ENCODE data around the gene AXIN1.
A peak's percentile ranks its signal among the peaks of the same experiment; 100 is the strongest.
"Not testable (repeated sequence)": the region's sequence is repeated elsewhere in the genome, so short reads cannot be mapped to it uniquely, and the experiment has no call there.

The AXIN1 gene

DNA sequence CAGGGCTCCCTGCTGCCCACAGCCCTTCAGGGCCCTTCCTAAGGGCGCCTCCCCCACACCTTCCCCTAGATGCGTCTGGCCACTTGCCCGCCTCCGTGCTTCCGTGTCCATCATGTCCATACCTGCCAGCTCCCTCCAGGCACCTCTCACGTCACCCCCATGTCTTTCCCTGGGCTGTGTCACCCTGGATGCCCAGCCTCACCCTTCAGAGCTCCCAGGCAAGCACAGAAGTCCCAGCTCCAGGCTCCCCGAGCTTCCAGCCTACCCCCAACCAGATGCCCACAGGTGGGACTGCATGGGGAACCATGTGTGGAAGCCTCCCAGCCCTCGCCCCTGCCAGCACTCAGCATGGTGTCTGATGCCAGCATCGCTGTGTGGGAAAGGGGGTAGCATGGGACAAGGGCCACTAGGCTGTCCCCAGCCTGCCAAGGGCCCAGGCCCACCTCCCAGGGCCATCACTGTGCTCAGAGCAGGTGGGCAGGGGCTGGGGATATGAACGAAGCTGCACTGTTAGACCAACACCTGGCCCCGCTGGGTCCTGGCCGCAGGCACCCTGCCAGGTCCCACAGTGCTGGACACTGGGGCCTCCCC is 1.9 kb upstream of the AXIN1 start:
- DNase-seq (ENCODE audit: low spot score), result no peak

DNA sequence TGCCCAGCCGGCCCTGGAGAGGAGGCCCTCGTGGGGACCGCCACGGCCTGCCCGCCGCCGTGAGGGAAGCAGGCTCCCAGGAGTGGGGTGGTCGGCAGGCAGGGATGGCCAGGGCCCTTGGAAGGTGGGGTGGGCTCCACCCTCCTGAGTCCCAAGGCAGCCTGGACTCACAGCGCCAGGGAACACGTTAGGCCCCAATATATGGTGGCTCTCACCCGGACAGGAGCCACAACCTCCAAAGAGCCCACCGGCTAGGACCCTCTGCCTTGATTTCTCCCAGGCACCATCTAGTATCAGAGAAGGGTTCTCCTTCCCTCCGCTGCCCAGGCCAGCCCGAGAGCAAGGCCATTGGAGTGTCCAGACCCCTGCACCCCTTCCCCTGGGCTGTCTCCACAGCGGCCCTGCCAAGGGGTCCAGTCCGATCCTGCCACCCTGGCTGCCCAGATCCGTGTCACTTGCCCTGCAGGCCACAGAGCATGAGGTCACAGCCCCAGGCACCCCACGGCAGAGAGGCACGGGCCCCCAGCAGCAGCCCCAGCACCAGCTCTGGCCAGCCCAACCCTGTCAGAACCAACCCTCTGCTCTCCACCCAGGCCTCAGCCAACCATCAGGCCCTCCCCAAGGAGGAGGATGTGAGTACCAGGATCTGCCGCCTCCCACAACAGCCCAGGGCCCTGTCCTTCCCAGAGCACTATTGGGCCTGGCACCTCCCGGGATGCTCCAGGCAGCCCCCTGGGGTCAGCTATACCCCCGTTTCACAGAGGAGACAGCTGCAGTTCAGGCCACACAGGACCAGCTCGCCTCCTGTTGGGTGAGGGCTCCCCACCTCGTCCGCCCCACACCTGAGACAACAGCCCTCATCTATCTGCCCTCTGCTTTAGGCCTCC is 1.1 kb upstream of the AXIN1 start:
- peak; percentile 19 for DNase-seq (ENCODE audit: low spot score)

DNA sequence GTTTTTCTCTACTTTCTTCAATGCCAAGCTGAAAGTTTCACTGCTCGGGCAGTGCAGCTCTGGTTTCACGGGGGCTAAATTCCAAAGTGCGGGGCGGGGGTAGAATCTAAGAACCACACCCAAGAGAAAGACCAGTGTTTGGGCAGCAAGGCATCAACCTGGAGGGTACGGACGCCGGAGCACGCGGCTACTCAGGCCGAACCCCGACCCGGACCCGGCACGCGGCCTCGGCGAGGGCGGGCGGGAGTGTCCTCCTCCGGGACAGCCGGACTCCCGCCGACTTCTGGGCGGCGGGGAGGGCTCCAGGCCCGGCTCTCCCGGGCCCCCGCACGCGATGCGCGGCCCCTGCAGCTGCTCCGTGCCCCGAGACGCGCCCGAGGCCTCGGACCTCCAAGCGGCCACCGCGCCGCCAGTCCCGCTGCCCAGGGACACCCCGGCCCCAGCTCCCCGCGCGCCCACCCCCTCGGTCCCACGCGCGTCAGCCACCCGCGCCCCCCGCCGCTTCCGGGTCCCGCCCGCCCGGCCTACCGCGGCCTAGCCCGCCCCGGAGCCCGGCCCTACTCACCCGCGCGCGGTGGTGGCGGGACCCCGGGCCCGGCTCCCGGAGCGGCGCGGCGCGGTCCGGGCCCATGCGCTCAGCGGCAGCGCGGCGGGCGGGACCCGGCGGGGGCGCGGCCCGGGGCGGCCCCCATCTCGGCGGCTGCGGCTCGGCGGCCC is 561 bp downstream of the AXIN1 start:
- peak; percentile 17 for DNase-seq (ENCODE audit: low spot score)

DNA sequence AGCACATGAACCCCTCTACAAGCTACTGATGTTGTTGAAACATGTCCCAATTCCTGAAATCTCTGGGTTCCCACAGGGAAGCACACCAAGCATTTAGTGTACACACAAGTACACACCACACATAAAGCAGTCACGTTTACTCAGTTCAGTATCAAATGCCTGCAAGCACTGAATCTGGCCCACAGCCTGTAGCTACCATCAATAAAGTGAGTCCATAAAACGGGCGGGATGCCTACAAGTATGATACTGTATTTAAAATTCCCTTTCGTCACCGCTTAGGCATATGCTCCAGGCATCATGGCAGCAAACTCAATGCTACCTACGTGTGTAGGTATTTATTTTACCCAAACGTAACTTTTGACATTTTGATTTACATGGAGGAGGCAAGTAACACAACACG is 2.3 kb downstream of the AXIN1 start:
- DNase-seq (ENCODE audit: low spot score), result no peak

DNA sequence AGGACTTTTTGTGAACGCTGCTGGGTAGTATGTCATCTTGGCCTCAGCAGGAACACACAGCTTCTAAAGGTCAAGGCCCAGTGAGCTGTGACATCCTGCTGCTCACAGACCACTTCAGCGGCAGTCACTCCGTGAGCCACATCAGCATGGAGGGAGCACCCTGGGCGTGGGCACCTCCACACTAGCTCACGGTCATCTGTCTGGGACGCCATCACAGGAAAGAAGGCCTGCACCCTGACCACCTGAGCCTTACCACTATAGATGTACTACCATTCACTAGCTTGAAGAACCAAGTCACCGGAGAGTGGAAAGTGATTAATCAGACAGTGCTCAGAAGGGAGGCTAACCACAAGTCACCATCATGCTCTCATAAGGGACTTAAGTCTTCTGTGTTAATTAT is 3.3 kb downstream of the AXIN1 start:
- no peak for DNase-seq (ENCODE audit: low spot score)

DNA sequence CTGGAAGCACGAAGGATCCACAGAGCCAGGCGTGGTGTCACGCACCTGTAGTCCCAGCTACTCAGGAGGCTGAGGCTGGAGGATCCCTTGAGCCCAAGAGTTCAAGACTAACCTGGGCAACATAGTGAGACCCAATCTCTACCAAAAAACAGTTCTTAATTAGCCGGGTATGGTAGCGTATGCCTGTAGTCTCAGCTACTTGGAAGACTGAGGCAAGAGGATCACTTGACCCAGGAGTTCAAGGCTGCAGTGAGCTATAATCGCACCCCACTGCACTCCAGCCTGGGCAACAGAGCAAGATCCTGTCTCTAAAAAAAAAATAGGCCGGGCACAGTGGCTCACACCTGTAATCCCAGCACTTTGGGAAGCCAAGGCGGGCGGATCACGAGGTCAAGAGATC is 4.0 kb downstream of the AXIN1 start:
- not testable (repeated sequence) for DNase-seq (ENCODE audit: low spot score)

DNA sequence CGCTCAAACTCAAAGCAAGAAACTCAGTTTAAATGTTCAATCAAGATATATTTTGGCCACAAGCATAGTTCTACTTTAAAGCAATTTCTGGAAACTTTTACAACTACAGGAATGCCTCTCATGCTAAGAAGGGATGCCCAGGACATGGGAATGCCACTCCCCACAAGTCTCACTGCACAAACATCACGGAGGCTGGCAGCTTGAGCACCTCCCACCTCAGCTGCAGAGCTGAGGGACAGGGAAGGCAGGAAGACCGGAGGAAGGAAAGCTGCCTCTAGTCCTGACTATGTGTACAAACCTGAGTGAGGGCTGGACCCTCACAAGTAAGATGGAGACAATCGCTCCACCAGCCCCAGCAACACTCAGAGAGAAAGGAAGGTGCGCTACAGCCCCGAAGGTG is 5.3 kb downstream of the AXIN1 start:
- DNase-seq (ENCODE audit: low spot score), result no peak

DNA sequence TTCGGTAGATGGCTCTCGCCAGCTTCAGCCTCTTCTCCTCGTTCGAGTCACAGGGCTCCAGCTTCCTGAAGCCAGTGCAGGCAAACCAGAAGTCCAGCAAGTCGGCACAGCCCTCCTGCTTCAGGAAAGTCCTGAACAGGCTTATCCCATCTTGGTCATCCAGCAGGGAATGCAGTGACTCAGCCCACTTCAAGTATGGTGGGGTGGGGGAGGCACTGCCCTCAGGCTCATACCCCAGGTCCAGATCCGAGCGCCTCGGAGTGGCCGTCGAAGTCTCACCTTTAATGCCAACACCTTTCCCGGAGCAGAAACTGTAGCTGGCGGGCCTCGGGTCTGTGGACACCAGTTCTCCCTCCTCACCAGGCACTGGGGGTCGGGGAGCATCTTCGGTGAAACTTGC is 5.9 kb downstream of the AXIN1 start:
- DNase-seq (ENCODE audit: low spot score), result no peak

DNA sequence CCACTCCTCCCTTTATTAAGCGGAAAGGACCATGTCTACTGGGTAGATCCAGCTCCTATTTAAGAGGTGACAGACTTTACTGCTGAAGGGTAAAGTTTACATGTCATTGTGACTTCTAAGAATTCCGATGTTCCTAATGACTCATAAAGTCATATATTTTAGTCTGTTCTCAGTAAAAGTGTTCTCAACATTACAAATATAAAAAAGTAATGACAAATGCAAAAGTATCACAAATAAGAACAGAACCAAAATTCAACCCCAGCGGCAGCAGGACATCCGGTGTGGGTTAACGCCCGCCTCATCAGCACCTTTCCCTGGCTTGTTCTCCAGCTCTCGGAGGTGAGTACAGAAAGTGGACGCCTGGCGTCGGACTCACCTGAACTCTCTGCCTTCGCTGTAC is 6.8 kb downstream of the AXIN1 start:
- no peak for DNase-seq (ENCODE audit: low spot score)

DNA sequence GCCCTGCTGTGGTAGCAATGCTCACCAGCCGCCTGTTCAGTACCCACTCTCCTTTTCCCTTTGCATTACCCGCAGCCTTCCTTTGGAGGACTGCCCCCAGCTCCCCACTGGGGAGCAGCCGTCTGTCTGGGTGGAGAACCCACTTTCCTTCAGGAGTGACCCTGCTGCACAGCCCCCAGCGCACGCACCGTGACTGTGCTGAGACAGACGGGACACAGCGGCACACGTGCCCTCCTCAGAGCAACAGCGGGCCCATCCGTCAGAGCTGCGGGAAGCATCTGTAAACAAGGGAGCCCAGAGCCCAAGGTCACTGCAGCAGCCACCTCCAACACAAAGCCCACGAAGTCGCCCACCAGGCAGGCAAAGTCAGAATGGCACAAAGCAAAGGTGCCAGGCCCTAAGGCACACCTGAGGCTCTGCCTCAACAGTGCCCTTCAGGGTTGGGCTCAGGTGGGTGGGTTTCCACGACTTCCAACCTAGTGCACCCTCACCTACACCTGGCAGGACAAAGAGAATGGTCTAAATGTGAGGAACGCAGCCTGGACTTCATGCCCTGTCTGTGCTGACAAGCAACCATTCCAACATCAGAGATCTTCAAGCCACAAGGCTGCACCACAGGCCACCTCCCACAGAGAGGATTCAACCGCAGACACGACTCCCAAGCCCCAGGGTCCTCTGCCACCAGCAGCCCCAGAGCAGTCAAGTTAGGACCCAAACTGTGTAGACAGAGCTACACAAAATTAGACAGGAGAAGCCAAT is 9.9 kb downstream of the AXIN1 start:
- DNase-seq (ENCODE audit: low spot score), result no peak

DNA sequence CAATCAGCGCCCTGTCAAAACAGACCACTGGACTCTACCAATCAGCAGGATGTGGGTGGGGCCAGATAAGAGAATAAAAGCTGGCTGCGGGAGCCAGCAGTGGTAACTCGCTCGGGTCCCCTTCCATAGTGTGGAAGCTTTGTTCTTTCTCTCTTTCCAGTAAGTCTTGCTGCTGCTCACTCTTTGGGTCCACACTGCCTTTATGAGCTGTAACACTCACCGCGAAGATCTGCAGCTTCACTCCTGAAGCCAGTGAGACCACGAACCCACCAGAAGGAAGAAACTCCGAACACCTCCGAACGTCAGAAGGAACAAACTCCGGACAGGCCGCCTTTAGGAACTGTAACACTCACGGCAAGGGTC is 10.6 kb downstream of the AXIN1 start:
- not testable (repeated sequence) for DNase-seq (ENCODE audit: low spot score)

DNA sequence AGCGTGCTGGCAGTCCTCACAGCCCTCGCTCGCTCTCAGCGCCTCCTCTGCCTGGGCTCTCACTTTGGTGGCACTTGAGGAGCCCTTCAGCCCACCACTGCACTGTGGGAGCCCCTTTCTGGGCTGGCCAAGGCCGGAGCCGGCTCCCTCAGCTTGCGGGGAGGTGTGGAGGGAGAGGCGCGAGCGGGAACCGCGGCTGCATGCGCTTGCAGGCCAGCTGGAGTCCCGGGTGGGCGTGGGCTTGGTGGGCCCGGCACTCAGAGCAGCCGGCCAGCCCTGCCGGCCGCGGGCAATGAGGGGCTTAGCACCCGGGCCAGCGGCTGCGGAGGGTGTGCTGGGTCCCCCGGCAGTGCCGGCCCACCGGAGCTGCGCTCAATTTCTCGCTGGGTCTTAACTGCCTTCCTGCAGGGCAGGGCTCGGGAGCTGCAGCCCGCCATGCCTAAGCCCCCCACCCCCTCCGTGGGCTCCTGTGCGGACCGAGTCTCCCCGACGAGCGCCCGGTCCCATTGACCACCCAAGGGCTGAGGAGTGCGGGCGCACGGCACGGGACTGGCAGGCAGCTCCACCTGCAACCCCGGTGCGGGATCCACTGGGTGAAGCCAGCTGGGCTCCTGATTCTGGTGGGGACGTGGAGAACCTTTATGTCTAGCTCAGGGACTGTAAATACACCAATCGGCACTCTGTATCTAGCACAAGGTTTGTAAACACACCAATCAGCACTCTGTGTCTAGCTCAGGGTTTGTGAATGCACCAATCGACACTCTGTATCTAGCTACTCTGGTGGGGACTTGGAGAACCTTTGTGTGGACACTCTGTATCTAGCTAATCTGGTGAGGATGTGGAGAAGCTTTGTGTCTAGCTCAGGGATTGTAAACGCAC is 11.2 kb downstream of the AXIN1 start:
- not testable (repeated sequence) for DNase-seq (ENCODE audit: low spot score)

DNA sequence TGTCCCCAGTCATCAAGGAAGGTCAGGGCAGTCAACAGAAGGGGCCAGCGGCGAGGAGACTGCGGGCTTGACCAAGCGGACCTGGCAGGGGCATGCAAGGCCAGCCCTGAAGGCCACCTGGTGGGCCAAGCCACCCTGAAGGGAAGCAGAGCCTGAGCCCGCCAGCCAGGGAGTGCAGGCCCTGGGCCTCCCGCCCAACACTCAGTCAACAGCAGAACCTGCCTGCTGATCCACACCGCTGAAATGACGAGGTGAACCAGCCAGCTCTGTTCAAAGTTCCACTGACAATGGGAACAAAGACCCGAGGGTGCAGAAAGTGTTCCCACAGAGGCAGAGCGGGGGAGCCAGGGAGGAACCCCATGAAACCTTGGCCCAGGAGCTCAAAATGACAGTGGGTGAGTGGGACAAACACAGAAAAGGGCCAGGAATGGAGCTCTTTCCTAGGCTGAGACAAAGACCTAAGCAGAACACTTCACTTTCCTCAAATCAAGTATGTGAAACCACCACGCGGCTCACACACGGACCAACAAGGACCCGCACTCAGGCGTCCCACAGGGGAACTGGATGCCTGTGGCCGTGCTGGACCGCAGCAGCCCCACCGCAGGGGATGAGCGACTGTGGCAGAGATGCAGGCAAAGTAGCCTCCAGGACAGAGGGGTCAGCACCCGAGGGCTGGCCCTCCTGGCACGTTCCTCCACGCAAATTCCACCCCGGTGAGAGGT is 12.0 kb downstream of the AXIN1 start:
- no peak for DNase-seq (ENCODE audit: low spot score)

DNA sequence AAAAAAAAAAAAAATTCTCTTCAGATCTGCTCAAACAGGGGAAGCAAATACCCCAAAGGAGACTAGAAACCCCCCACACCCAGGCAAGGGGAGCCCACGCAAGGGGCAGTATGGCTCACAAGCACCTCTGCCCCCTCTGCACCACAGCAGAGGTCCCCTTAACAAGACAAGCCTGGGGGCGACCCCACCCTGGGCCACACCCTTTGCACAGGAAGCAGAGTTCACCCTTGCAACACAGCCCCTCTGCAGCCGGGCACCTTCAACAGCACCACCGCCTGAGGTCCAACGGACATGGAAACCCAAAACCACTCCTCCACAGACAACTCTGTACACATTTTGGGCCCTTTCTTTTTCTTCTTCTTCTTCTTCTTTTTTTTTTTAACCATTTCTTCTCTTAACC is 12.8 kb downstream of the AXIN1 start:
- DNase-seq (ENCODE audit: low spot score), result no peak

DNA sequence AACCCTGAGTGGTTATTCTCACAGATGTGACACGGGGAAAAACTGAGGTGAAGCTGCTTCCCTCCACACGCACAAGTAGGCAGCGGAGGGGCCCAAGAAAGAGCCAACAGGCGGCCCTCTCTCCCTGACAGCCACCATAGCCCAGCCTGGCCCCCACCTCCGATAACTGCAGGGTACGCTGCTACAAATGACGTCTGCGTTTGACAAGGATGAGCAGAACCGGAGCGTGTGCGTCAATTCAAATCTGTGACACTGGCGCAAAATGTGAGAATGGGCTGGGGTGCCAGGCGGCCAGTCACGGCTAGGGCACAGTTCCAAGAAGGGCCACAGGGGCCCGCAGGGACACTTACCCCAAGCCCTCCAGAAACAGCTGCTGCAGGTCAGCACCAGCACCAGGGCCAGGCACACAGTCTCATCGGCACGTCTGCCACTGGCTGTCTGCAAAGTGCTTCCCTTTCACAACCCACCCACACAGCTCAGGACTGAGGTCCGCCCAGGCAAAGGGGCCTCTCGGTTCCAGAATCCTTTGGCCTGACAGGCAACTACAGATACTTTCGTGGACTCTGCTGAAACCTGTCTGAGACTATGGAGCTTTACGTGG is 14.4 kb downstream of the AXIN1 start:
- no peak for DNase-seq (ENCODE audit: low spot score)

DNA sequence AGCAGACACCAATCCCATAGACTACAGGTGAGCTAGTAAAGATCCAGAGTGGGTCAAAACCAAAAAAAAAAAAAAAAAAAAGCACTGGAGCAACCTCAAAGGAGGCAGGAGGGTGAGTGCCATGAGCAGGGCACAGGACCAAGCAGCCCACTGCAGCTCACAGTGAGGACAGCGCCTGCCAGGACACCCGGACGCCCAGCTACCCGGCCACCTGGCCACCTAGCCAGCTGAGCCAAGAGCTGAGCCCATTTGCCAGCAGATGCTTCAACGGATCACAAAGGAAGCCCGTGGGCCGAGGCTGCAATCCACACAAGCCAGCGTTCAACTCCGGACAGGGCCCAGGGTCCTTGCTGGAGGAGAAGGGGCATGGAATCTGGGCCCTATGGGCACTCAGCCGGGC is 15.1 kb downstream of the AXIN1 start:
- no peak for DNase-seq (ENCODE audit: low spot score)

DNA sequence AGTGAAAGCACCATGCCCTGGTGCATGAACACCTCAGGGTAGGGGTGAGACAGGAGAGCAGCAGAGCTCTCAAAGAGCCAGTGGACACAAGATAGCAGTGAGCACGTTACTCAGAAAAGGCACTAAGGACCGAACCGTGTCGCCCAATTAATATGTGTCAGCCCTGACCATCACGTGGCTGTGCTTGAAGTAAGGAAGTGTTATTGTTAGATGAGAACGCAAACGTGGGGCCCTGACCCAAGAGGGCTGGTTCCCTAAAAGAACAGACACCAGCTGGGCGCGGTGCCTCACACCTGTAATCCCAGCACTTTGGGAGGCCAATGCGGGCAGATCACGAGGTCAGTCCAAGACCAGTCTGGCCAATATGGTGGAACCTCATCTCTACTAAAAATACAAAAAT is 16.3 kb downstream of the AXIN1 start:
- no peak for DNase-seq (ENCODE audit: low spot score)

DNA sequence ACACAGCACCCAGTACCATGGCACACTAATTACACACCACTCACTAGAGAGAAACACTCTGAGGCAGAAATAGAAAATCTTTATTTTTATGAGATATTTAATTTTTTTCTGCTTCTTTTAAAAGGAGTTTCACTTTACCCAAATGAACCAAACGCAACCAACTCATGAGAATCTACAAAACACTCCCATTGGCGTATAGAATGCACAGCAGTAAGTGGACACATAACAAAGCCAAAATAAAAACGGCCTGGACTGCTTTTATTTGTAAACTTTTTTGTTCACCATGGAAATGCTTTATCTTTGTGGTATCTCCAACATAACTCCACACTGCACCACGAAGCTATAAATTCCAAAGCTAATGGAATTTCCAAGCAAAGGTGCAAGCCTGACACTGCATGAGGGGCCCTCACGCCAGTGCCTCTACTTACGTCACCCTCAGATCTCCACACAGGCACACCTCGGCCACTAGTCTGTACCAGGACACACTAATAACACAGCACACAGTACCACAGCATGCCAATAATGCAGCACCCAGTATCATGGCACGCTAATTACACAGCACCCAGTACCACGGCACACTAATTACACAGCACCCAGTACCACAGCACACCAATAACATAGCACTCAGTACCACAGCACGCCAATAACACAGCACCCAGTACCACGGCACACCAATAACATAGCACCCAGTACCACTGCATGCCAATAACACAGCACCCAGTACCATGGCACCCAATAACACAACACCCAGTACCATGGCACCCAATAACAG is 17.5 kb downstream of the AXIN1 start:
- not testable (repeated sequence) for DNase-seq (ENCODE audit: low spot score)

DNA sequence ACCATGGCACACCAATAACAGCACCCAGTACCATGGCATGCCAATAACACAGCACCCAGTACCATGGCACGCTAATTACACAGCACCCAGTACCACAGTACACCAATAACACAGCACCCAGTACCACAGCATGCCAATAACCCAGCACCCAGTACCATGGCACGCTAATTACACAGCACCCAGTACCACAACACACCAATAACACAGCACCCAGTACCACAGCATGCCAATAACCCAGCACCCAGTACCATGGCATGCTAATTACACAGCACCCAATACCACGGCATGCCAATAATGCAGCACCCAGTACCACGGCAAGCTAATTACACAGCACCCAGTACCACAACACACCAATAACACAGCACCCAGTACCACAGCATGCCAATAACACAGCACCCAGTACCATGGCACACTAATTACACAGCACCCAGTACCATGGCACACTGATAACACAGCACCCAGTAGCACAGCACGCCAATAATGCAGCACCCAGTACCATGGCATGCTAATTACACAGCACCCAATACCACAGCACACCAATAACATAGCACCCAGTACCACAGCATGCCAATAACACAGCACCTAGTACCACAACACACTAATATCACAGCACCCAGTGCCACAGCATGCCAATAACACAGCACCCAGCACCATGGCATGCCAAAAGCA is 18.2 kb downstream of the AXIN1 start:
- not testable (repeated sequence) for DNase-seq (ENCODE audit: low spot score)

Data from hematopoietic multipotent progenitor cell treated with erythropoietin and hydrocortisone succinate and interleukin-3 and kit ligand, for 17 days (in vitro differentiated cells).